ENCODE data around the gene KRTAP29-1.
A peak's percentile ranks its signal among the peaks of the same experiment; 100 is the strongest.
"Not testable (repeated sequence)": the region's sequence is repeated elsewhere in the genome, so short reads cannot be mapped to it uniquely, and the experiment has no call there.

The KRTAP29-1 gene

GRCh38 chr17:41301916-41302901, at the start of gene KRTAP29-1:
Gene KRTAP29-1 (minus strand): TSS chr17:41302851. CDS start chr17:41302851, 0 bp downstream.
- DNase-seq (ENCODE audit: low spot score) = no peak

- no peak for DNase-seq (ENCODE audit: low spot score)
Observed at GRCh38 chr17:41351177-41351576, 48.5 kb upstream of the KRTAP29-1 start.

DNA sequence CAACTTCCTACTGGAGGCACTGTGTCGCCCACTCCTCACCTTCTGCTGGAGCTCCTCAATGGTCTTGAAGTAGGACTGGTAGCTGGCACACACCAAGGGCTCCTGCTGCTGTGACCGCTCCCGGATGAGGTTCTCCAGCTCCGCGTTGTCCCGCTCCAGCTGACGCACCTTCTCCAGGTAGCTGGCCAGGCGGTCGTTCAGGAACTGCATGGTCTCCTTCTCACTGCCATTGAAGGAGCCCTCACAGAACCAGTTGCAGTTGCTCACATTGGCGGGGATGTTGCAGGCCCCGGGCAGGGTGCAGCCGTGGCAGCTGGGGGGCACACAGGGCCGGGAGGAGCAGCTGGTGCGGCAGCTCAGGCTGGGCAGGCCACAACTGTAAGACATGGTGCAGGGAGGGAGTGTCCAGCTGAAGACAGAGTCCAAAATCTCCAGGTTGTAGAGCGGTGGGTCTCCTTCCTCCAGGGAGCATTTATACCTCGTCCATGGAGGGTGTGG, 47.8 kb upstream of the KRTAP29-1 start, which contains the start of gene KRT33A:
KRT33A (minus strand) TSS at position 448 of the 498 bp plus-strand sequence; CDS start at position 387, 61 bp downstream.
- not testable (repeated sequence) for DNase-seq (ENCODE audit: low spot score)

DNA sequence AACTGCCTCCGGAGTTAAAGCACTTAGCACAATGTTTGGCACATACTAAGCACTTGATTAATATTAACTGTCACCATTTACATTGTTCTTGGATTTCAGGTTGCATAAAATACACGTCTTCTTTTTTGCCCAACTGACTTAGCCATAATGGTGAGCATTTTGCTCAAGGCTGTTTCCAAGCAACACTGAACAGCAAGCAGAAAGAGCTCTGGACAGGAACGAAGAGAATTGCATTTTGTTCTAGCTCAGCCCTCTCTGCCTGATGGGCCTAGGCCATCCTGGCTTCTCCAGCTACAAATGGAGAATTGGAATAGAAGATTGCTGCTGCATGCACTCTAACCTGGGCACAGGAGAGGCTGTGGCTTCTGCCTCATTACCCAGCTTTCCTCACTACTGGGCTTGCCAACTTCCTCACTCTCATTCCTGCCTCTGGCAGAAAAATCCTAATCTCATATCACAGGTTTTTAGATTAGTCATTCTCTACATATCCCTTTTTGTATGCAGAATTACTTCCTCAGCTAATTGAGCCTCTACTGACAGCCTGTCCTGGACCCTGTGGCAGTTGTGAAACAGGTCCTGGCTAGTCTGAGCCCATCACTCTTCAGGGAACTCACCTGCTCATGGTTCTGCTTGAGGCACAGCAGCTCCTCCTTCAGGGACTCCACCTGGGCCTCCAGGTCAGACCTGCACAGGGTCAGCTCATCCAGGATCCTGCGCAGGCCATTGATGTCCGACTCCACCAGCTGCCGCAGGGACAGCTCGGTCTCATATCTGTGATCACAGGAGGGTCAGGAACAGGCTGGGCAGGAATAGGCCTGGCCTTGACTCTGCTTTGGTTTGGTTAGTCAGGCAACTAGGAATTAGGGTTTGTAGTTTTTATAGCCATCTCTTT, 45.5 kb upstream of the KRTAP29-1 start:
- DNase-seq (ENCODE audit: low spot score) = no peak

GRCh38 chr17:41346421-41346820, 43.8 kb upstream of the KRTAP29-1 start:
- not testable (repeated sequence) for DNase-seq (ENCODE audit: low spot score)

GRCh38 chr17:41345992-41346391, 43.3 kb upstream of the KRTAP29-1 start:
- no peak for DNase-seq (ENCODE audit: low spot score)

DNA sequence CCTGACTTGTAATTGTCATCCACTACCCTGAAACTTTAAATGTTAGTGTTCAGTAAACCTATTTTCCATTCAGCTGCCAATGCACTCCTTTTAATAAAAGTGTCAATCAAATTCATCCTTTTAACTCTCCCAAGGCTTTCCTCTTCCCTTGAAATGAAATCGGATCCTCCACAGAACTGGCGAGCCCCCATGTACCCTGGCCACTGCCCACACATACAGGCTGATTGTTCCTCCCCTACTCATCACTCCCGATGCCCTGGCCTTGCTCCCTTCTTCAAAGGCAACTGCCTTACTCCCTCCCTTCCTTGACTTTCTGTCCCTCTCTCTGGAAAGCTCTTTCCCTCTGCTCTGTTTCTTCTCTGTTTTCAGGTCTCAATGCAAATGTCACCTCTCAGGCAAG, 40.4 kb upstream of the KRTAP29-1 start:
- no peak for DNase-seq (ENCODE audit: low spot score)

- no peak for DNase-seq (ENCODE audit: low spot score)
Observed at GRCh38 chr17:41340934-41341861, 38.5 kb upstream of the KRTAP29-1 start.

DNA sequence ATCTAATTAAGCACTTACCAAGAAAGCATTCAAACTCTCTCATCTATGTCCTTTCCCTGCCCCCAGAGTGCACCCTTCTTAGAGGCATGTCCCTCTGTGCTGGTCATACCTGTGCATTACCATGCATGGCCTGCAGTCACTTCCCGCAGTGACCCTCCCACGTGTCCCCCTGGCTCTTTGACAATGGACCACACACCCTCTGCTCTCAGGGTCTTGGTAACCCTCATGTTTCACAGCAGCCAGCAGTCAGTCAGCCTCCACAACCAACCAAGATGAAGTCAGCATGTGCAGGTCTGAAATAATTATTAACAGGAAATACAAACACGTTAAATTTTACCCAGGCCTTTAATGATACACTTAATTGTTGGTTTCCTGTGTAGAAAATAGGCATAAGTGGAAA, 37.8 kb upstream of the KRTAP29-1 start:
- no peak for DNase-seq (ENCODE audit: low spot score)

DNA sequence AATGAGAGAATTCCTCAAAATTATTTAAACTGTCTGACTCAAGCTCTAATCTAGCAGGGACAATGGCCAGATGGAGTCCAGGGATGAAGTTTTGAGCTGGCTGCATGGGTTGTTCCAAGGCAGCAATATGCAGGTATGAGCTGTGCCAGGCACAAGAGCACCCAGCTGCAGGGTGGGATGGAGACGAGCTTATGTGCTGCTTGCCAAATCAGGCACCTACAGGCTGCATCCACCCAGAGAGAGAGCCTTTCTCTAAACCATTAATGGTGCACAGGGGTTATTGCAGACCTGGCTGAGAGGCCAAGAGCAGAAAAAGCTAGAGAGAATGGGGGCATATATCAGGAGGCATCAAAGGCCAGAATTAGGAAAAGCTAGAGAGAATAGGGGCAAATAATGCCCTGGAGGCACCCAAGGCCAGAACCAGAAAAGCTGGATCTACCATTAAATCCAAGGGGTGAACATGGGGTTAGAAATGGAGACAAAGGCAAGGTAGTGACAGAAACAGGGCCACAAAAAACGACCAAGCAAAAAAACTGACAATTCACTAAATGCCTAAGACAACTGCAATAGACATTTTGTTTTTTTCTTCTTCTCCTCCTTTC, 37.0 kb upstream of the KRTAP29-1 start:
- no peak for DNase-seq (ENCODE audit: low spot score)

GRCh38 chr17:41338961-41339485, 36.4 kb upstream of the KRTAP29-1 start:
- peak; percentile 32 for DNase-seq (ENCODE audit: low spot score)

- DNase-seq (ENCODE audit: low spot score) = no peak
Observed at GRCh38 chr17:41335747-41336146, 33.1 kb upstream of the KRTAP29-1 start.

GRCh38 chr17:41334385-41335305, 32.0 kb upstream of the KRTAP29-1 start:
- no peak for DNase-seq (ENCODE audit: low spot score)

GRCh38 chr17:41333836-41334235, 31.2 kb upstream of the KRTAP29-1 start:
- DNase-seq (ENCODE audit: low spot score) = no peak

- DNase-seq (ENCODE audit: low spot score) = no peak
Observed at GRCh38 chr17:41333098-41333497, 30.4 kb upstream of the KRTAP29-1 start.

GRCh38 chr17:41332239-41332638, 29.6 kb upstream of the KRTAP29-1 start:
- no peak for DNase-seq (ENCODE audit: low spot score)

GRCh38 chr17:41331606-41332005, 29.0 kb upstream of the KRTAP29-1 start:
- DNase-seq (ENCODE audit: low spot score) = no peak

DNA sequence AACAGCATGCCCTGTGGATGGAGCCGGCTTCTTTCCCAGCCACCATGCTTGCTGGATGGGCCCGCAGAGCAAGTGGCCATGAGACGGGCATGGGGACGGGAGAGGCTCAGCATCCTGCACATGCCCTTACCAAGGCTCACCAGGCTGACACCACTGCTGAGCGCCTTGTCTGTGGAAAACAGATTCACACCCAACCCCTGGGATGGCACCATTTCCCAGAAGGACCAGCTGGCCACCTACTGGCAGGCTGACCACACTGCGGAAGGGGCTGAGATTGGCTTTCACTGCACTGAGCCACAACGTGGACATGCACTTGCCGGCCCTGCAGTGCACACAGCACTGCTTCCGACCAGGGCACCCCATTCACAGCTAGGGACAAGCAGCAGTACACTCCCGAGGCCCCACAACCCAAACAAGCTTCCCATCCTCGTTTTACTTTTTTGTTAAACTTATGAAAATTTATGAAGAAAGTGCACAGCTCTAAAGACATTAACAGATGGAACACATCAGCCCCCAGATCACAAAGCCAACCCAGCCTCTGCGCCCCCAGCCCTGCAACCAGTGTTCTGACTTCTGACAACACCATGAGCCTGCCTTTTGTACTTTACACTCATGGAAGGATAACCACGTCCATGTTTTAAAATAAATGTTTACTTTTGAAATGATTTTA, 26.8 kb upstream of the KRTAP29-1 start:
- DNase-seq (ENCODE audit: low spot score) = peak; percentile 75

- DNase-seq (ENCODE audit: low spot score) = no peak
Observed at GRCh38 chr17:41328207-41328606, 25.6 kb upstream of the KRTAP29-1 start.
